ENCODE measurements around the gene RILPL2. TPM values are rescaled to one million over a fixed set of nuclear protein-coding genes. Genes with fewer than 3 reads are reported as not detected.

Gene RILPL2
- total and polyA plus RNA-seq, 2 of the 13 experiments (the other 11 are each of a cell fraction or from before 2014, with no cell fraction given), result 2.7 to 8.1 TPM

DNA sequence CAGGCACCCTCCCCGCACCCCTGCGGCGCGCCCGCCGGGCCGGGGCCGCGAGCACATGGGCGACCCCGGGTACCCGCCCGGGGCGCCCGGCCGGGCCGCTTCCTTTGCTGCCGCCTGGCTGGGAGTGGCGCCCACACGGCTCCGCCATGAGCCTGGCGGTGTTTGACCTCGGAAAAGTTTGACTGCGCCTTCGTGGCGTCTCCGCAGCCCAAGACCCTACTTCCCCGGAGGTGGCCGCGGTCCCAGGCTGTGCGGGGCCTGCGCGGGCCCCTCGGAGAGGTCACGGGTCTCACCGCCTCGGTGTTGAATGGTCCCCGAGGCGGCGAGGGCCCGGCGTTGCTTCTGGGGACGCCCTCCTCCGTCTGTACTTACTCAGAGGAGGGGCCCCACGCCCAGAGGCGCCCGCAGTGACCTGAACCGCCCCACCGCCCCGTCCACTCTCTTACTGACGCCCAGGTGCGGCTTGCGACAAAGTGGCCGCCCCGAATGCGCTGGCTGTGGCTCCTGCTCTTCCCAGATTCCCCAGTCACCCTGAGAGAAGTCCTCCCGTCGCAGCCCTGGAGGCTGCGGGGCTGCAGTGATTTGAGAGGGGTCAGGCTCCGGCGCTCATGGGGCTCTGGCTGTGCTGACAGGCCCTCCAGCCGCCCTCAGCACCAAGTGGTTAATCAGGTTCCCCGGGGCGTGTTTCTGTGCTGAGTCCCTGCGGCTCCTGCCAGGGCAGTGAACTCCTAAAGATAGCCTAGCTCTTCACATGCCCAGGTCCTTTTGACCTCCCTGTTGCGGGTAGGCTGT, 46.7 kb downstream of the RILPL2 start (continued):
- no peak for TF ChIP-seq SMAD3 (CRISPR knock-in tag; IDR thresholded peaks at IDR 0.05)
- TF ChIP-seq PRPF4 (IDR thresholded peaks at IDR 0.05; ENCODE audit: low read depth, low read length, poor library complexity, severe bottlenecking), result no peak
- TF ChIP-seq NFE2 (CRISPR knock-in tag; IDR thresholded peaks at IDR 0.05), result no peak
- TF ChIP-seq NFE2L2 (IDR thresholded peaks at IDR 0.05; ENCODE audit: low read length), result no peak
- TF ChIP-seq, protein P1, sequence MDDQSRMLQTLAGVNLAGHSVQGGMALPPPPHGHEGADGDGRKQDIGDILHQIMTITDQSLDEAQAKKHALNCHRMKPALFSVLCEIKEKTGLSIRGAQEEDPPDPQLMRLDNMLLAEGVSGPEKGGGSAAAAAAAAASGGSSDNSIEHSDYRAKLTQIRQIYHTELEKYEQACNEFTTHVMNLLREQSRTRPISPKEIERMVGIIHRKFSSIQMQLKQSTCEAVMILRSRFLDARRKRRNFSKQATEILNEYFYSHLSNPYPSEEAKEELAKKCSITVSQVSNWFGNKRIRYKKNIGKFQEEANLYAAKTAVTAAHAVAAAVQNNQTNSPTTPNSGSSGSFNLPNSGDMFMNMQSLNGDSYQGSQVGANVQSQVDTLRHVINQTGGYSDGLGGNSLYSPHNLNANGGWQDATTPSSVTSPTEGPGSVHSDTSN (CRISPR knock-in tag; IDR thresholded peaks at IDR 0.05; ENCODE audit: borderline replicate concordance), result no peak
- no peak for TF ChIP-seq ZFP36L1 (CRISPR knock-in tag; IDR thresholded peaks at IDR 0.05)
- TF ChIP-seq, protein P2, sequence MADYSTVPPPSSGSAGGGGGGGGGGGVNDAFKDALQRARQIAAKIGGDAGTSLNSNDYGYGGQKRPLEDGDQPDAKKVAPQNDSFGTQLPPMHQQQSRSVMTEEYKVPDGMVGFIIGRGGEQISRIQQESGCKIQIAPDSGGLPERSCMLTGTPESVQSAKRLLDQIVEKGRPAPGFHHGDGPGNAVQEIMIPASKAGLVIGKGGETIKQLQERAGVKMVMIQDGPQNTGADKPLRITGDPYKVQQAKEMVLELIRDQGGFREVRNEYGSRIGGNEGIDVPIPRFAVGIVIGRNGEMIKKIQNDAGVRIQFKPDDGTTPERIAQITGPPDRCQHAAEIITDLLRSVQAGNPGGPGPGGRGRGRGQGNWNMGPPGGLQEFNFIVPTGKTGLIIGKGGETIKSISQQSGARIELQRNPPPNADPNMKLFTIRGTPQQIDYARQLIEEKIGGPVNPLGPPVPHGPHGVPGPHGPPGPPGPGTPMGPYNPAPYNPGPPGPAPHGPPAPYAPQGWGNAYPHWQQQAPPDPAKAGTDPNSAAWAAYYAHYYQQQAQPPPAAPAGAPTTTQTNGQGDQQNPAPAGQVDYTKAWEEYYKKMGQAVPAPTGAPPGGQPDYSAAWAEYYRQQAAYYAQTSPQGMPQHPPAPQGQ (CRISPR knock-in tag; IDR thresholded peaks at IDR 0.05; ENCODE audit: borderline replicate concordance), result no peak
- TF ChIP-seq SP2 (CRISPR knock-in tag; IDR thresholded peaks at IDR 0.05), result no peak
- TF ChIP-seq, protein P3, sequence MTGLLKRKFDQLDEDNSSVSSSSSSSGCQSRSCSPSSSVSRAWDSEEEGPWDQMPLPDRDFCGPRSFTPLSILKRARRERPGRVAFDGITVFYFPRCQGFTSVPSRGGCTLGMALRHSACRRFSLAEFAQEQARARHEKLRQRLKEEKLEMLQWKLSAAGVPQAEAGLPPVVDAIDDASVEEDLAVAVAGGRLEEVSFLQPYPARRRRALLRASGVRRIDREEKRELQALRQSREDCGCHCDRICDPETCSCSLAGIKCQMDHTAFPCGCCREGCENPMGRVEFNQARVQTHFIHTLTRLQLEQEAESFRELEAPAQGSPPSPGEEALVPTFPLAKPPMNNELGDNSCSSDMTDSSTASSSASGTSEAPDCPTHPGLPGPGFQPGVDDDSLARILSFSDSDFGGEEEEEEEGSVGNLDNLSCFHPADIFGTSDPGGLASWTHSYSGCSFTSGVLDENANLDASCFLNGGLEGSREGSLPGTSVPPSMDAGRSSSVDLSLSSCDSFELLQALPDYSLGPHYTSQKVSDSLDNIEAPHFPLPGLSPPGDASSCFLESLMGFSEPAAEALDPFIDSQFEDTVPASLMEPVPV (CRISPR knock-in tag; IDR thresholded peaks at IDR 0.05), result no peak; the same call in 1 of the 2 replicates
- no peak for TF ChIP-seq ZNF484 (CRISPR knock-in tag; IDR thresholded peaks at IDR 0.05; ENCODE audit: borderline replicate concordance, low read depth)
- TF ChIP-seq HIVEP1 (CRISPR knock-in tag; IDR thresholded peaks at IDR 0.05), result peak; percentile 33
- TF ChIP-seq ZNF629 (CRISPR knock-in tag; conservative IDR thresholded peaks at IDR 0.05), result no peak
- TF ChIP-seq FOSL2 (CRISPR knock-in tag; IDR thresholded peaks at IDR 0.05), result no peak
- TF ChIP-seq, protein P4, sequence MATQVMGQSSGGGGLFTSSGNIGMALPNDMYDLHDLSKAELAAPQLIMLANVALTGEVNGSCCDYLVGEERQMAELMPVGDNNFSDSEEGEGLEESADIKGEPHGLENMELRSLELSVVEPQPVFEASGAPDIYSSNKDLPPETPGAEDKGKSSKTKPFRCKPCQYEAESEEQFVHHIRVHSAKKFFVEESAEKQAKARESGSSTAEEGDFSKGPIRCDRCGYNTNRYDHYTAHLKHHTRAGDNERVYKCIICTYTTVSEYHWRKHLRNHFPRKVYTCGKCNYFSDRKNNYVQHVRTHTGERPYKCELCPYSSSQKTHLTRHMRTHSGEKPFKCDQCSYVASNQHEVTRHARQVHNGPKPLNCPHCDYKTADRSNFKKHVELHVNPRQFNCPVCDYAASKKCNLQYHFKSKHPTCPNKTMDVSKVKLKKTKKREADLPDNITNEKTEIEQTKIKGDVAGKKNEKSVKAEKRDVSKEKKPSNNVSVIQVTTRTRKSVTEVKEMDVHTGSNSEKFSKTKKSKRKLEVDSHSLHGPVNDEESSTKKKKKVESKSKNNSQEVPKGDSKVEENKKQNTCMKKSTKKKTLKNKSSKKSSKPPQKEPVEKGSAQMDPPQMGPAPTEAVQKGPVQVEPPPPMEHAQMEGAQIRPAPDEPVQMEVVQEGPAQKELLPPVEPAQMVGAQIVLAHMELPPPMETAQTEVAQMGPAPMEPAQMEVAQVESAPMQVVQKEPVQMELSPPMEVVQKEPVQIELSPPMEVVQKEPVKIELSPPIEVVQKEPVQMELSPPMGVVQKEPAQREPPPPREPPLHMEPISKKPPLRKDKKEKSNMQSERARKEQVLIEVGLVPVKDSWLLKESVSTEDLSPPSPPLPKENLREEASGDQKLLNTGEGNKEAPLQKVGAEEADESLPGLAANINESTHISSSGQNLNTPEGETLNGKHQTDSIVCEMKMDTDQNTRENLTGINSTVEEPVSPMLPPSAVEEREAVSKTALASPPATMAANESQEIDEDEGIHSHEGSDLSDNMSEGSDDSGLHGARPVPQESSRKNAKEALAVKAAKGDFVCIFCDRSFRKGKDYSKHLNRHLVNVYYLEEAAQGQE (IDR thresholded peaks at IDR 0.05; ENCODE audit: borderline replicate concordance in 1 of 2, low read depth in 1 of 2, low read length in 2 of 2), result no peak
- TF ChIP-seq EZH2 (conservative IDR thresholded peaks at IDR 0.05; ENCODE audit: low read depth, low read length), result no peak
- TF ChIP-seq NRL (CRISPR knock-in tag; IDR thresholded peaks at IDR 0.05; ENCODE audit: borderline replicate concordance), result no peak
- TF ChIP-seq TSC22D2 (CRISPR knock-in tag; IDR thresholded peaks at IDR 0.05; ENCODE audit: borderline replicate concordance), result no peak
- TF ChIP-seq ZFP36 (IDR thresholded peaks at IDR 0.05; ENCODE audit: borderline replicate concordance, low read depth, low read length, partially characterized antibody), result no peak
- peak; percentile 74 for TF ChIP-seq KDM5B (CRISPR knock-in tag; IDR thresholded peaks at IDR 0.05; ENCODE audit: borderline replicate concordance)
- TF ChIP-seq PCBP2 (optimal IDR thresholded peaks at IDR 0.05; ENCODE audit: low read depth, low read length, poor library complexity, severe bottlenecking), result no peak
- no peak for TF ChIP-seq ETV5 (CRISPR knock-in tag; IDR thresholded peaks at IDR 0.05; ENCODE audit: borderline replicate concordance)

Data from HepG2 (cell line).